NCI-H2081 treated with DMSO at 0.1 percent for 48 hours (cell line): Measurements from ENCODE around the gene ENDOG.
"Not testable (repeated sequence)": the region's sequence is repeated elsewhere in the genome, so short reads cannot be mapped to it uniquely, and the experiment has no call there.

ENCODE experiments used
- DNase-seq: peaks from one replicate; lab custom pipeline; 2025; lab: John Stamatoyannopoulos, UW

The ENDOG gene

GRCh38 chr9:128862401-128862851 lies 44.1 kb downstream of the ENDOG start:
- DNase-seq: no peak

- DNase-seq: no peak
Measured at GRCh38 chr9:128863647-128864046, 45.3 kb downstream of the ENDOG start.

GRCh38 chr9:128870128-128870940 lies 52.0 kb downstream of the ENDOG start:
- DNase-seq: no peak

GRCh38 chr9:128870941-128871265 lies 52.6 kb downstream of the ENDOG start:
- not testable (repeated sequence) for DNase-seq
